HTERT RPE-1 (cell line): ENCODE measurements around the gene ETV5.

ENCODE experiments used
- in situ Hi-C: fragments of 300-500 bp; cut with MboI; formaldehyde crosslinking; loops from 4 replicates; pipeline ENCODE4 v1.14.3; 2020; ENCODE audit warnings: low sequenced_read_pairs

ETV5 gene

DNA sequence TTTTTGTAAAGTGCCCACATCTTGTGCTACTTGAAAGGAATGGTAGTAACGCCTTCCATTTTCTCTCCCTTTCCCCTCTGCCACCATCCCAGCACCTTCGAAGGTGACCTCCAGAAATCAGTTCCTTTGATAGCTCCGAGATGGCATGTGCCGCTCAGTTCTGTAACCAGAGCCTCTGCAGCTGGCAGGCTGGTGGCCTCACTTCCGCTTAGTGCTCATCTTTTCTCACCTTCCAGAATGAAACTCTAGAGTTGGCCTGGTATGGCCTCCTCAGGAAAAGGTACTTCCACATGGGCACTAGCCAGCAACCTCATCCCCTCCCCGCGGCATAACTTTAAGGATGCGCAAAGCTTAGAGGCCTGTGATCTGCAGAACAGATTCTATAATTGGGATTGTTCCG, 38.8 kb downstream of the ETV5 start:
- in situ Hi-C loops, result no loop called here

DNA sequence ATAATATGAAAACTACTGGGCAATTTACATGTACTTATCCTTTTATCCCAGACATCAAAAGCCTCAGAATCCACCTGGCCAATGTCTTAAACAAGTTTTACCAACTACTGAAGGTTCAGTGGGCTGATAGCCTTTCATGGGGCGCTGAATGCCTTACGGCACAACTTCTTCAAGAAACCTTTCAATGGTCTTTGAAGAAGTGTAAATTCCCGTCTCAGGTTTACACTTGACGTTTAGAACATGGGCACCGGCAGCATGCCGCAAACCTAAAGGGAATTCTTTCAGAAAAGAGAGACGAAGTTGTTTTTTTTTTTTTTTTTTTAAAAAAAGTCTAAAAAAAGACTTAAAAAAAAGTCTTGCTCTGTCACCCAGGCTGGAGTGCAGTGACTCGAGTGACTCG, 39.7 kb downstream of the ETV5 start:
- in situ Hi-C loops, result no loop called here

DNA sequence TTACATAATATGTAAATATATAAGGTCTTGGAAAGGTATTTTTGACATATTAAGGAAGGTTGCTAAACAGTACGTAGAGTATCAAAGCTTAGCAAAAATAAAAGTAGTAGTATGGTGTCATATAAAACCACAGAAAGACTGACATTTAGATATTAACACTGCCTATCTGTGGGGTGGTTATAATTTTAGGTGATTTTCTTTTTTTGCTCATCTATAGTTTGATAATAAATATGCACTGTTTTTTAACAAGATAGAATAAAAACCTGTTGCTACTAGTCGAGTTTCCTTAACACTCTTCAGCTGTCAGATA, 40.7 kb downstream of the ETV5 start:
- in situ Hi-C loops, result no loop called here

DNA sequence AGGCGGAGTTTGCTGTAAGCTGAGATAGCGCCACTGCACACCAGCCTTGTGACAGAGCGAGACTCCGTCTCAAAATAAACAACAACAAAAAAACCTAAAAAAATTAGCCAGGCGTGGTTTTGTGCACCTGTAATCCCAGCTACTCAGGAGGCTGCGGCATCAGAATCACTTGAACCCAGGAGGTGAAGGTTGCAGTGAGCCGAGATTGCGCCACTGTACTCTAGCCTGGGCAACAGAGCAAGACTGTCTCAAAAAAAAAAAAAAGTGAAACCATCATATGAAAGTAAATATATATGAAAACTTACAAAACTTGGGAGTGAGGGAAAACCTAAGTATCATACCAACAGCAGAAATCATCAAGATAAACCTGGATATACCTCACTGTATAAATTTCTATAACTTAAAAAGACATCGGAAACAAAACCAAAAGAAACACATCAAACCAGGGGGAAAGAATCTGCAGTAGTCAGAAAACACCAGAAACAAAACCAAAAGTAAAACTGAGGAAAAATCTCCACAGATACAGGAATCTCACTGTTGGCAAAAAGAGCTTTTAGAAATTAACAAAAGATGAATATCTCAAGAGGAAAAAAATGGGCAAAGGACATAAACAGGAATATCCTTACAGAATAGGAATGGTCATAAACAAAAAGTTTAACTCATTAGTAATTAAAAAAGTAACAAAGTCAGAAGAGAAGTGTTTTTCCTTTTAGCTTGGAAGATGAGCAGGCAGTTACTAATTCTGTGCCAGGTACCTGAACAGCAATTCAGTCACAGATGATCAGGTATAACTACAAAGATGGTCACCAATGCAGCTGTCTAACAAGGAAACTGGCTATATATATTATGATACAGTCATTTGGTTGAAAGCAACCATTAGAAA, 41.3 kb downstream of the ETV5 start:
- in situ Hi-C loops, result no loop called here

DNA sequence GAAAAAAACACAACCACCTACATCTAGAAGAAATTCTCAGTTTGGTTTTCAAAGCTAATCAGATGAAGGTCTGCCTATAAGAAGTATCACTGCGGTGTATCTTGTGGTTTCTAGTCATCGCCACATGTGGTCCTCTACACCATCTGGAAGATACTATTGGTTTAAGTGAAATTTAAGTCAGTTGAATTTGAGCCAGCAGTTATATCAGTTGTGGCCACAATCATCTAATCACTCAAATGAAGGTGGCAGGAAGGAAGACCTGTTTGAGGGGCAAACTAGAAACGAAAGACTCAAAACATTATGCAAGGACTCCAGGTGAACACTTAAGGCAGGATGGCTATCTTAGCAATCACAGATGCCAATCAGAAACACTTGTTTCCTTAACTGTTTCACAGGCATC, 48.7 kb downstream of the ETV5 start:
- in situ Hi-C loops, result no loop called here

DNA sequence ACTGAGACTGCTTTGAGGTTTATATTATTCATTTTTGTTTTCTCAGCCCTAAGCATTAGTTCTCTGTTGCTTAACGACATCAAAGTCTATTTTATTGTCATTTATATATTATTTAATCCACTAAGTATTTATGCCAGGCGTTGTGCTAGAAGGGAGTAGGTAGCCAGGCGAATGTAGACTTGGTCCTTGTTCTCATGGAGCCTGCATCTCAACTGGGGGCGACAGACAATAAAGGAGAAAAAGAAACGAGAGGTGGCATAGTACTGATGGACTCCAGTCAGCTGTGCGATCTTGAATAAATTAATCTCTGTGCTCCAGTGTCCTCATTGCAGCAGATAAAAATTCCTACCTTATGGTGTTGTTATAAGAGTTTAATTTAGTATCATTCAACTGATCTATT, 49.7 kb downstream of the ETV5 start:
- in situ Hi-C loops, result no loop called here

DNA sequence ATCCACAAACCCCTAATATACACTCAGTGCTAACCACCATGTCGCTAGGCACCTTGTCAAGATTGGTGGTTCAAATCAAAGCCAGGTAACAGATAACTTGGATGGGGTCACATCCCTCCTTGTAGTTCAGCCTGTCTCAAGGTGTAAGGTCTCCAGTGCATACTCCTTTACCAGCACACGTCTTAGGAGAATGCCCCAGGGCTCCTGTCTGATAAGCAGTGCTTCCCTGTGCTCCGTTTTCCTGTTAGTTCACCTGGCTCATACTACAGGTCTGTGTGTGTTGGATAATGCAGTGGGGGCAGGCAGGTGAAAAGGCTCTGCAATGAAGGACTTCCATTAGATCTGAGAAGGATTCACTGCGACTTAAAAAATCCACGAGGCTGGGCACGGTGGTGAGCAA, 50.7 kb downstream of the ETV5 start:
- in situ Hi-C loops, result no loop called here

DNA sequence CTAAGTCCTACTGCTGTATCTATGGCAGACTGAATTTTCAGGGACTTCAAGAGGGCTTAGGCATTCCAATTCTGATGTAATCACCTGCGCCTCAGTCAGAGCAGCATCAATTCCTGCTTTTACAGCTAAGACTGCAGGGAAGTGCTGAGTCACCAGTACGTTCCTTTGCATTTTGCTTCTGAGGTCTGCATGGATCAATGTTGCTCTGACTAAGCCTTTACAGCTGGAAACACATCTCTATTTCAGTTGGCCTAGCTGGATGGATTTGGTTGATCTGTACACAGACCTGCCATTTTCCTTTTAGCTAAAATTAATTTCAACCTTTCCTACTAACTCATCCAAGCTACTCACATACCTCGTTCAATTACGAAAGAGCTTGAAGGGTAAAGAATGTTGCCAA, 51.3 kb downstream of the ETV5 start:
- in situ Hi-C loops, result no loop called here

DNA sequence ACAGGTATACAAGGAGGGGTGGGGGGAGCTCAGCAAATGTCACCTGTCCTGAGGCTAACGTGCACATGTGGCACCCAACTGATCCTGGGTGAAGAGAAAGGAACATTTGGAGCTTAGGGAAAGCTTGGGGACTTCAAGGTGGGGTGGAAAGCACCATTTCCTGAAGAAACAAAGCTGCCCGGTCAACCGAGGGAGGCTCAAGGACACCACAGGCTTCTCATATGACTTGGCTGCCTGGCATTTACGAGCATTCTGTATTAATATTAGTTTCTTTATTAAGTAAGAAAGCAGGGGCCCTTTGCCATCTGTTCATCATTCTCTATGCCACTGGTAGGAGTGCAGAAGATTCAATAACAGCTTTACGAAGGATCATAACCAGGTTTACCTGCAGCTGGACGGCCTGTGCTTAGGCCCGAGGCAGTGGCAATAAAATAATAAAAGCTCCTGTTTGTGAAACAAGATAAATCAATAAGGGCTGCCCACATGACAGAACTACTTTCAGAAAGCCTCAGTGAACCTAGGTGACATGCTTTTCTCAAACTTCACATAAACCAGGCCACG, 54.0 kb downstream of the ETV5 start:
- in situ Hi-C loops, result no loop called here

DNA sequence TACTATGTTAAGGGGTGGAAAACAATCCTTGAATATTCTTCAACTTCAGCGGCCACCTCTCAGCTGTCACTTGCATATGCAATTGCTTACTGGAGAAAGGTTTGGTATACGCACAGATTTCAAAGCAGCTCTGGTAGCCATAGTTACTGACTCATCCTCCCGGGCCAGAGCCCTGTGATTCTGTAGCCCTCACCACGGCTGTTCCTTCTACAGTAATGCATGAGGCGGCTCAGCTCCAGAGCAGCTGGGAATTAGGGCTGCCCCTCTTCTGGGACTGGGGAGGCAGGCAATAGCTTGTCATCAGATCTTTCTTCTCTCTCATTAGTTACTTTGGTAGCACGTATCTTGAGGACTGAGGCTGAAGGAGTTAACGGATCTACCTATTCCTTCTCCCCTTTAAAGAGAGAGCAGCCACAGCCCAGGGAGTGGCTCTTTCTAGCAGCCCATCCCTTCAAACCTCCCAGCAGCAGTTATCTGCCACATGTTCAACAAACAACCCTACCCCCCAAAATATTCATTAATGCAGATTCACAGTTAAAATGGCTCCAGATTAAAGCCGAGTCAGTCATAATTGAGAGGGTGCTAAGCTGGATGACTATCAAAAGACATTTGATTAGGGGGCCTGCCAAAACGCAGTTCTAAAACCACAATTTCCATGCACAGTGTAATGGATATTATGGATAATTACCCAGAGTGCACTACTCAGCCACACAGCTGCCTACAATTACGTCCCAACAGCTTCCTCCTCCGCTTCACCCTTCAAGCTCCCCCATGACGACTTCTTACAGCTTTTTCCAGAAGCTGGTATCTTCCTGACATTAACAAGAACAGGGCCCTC, 54.7 kb downstream of the ETV5 start:
- in situ Hi-C loops, result no loop called here

DNA sequence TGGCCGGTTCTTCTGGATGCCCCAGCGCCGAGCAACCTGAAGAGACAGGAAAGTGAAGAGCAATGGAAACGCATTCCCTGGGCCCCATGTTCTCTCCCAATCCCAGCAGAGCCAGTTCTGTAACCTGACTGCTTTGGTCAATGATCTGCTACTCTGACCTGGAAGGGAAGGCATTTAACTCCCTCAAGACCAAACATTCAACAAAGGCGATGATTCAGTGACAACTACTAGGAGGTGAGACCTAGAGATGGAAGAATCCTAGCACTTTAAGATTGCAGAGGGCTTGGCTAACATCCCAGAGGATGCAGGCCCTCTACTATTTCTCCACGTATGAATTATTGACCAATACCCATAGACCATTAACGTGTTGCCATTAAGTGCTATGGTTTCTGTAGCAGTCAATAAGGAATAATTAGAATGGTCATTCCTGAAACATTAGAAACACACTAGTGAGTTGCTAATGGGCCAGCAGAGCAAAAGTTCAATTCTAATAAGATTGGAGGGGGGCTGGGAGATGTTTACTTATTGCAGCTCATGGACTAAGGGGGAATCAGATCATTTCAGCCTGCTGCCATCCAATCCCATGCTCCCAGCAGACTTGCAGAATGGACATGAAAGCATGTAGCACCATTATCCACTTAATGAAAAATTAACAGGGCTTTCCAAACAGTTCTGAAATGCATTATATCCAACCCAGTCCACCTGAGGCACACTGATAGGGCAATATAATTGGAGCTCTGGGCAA, 56.6 kb downstream of the ETV5 start:
- in situ Hi-C loops, result no loop called here

DNA sequence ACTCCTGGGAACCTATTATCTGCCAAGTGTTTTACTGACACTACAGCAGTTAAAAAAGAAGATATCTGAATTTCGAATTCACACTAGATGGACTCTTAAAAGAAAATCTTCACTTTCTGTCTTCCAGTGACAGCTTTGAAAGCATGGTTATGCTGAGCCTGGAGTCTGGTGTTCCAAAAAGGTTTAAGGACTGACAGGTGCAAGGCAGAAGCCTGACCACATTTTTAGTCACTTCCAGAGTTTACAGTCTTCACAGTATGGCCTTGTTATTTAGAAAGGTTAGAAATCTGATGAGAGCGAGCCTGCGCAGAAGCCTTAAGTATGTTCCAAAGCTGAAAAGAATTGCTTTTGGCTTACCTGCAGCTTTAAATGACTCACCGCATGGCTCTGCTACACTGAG, 59.9 kb downstream of the ETV5 start:
- in situ Hi-C loops, result no loop called here

DNA sequence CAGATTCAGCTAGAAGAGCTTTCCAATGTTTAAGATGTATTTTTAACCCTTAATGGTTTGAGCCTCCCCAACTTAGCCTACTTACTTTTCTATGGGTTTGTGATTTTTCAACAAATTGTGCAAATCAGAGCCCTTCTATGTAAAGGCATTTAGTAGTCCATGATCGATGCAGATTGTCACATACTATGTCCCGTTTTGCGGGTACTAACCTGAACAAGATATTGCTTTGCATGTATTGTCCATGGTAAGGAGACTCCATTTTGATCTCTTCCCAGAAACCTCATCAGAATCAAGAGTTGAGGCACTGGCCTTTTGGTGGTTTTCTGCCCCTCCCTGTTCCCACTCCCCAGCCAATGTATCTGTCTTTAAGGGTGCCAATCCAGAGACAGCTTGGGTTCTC, 60.8 kb downstream of the ETV5 start:
- in situ Hi-C loops, result no loop called here

DNA sequence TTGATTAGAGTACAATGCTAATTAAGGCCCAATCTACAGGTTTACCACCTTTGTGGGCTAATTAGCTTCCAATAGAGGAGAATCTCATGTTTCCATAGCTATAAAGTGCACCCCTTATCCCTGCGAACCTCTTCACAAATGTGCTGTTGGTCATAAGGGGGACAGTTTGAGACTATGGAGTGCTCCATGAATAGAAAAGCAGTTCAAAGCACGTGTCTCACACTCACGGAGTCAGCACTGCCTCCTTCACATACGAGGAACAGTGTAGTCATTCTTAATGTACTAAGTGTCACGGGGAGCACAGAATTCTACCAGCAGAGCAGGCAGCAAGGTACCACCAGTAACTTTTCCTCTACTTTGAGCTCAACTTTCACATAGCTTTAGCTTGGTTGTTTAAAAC, 62.1 kb downstream of the ETV5 start:
- in situ Hi-C loops, result no loop called here

DNA sequence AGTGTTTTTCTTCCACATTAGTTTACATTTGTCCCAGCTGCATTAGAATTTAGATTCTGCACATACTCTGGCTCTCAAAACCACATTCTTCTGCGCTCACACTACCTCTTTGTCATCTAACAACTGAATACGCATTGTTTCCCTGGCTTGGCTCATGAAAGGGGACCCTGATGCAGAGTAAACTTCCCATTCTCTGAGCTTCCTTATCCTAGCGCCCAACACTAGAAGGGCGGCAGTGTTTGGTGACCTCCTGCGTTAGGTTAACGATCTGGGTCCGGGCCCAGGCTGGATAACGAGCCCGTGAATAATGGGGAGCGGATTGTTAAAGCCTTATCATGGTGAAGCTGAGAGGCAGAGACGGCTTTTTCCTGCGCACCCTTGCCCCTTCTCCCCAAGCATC, 63.9 kb downstream of the ETV5 start:
- in situ Hi-C loops, result no loop called here

DNA sequence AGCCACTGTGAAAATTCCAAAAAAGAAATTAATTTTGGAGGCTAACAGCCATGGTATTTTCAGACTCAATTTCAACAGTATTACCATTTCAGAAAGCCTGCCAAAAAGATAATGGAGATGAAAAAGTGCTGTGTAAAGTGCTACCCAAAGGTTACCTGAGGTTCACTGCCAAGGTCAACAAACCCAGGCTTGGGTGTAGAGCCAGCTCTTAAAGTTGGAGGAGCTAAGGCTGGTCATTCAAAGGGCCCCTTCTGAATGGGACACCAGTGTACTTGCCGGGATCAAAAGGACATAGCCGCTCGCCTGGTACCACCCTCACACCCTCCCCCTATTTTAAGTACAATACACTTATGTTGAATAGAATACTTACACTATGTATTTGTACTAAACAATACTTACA, 64.5 kb downstream of the ETV5 start:
- in situ Hi-C loops, result no loop called here

DNA sequence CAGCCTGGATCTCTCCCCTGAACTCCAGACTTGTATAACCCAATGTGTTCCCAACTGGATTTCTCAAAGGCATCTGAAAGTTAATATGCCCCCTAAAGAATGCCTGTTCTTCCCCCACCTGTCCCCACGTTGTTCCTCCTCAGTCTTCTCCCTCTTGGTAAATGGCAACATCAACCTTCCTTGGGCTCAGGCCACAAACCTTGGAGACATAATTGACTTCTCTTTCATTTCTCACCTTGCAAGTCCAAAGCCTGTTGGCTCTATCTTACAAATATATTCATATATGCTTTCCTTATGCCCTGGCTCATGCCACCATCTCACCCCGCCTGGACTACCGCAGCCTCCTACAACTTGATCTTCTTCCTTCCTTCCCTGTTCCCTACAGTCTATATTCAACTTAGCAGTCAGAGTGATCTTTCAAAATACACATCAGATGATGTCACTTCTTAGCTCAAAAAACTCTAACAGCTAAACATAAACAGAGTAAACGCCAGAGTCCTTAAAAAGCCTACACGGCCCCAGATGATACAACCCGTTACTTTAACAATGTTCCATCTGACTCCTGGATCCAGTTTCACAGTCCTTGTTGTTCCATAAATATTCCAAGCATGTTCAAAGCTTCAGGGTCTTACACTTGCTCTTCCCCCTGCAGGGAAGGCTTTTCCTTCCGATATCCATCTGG, 66.2 kb downstream of the ETV5 start:
- in situ Hi-C loops, result no loop called here

DNA sequence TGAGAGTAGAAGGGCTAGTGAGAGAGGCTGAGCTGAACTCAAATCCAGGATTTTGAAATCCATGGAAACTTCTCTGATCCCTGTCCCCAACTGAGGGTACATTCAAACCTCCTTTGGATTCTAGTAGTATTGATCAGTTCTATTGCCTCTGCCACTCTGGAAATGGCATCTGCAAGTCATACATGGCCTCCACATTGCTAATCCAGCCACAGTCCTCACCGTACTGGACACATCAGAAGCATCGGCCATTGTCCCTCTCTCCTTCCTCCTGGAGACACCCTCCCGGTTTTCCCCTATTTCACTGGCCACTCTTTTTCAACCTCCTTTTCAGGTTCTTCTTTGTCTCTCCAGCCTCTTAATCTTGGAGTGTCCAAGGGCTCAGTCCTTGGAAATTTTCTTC, 66.9 kb downstream of the ETV5 start:
- in situ Hi-C loops, result no loop called here

DNA sequence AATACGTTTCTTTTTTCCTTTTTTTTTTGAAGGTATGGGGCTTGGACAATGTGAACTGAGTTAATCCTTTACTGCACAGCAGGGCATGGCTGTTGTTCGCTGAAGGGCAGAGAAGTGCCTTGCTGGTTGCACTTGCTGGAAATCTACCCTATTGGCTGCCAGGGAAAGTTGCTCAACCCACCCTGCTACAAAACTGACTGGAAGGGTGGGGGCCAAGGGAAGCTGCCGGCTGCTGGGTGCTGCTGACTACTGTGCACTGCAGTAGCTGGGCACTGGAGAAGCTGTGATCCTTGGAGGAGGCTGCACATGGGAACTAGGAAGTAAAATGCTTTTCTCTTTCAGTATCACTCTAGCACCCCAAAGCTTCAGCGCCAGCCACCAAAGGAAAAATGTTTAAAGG, 70.5 kb downstream of the ETV5 start:
- in situ Hi-C loops, result no loop called here

DNA sequence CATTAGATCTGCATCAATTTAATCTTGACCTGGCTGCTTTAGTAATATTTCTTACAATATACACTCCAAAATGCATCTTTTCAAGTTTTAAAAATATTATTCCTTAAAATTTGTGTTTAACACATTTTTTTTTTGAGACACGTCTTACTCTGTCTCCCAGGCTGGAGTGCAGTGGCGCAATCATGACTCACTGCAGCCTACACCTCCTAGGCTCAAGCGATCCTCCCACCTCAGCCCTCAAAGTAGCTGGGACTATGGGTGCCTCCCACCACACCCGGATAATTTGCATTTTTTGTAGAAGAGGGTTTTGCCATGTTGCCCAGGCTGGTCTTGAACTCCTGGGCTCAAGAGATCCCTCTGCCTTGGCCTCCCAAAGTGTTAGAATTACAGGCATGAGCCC, 73.6 kb downstream of the ETV5 start:
- in situ Hi-C loops, result no loop called here

DNA sequence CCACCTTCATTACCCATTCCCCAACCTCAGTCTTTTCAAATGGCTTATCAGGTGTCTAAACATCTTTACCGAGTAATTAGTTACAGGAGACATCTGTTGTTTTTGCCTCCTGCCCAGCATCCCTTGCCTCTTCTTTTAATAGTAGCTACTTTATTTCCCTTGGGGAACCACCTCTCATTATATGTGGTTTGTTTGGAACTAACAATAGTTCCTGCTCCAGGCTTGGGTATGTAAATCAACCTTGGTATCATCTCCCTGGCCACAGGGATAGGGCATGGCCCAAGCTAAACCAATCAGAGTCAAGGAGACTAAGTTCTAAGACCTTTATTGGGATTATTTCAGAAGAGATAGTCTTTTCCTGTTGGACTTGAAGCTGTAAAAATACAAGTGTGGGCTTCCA, 76.6 kb downstream of the ETV5 start:
- in situ Hi-C loops, result no loop called here
